Psoas muscle (tissue), 8 donors: ENCODE data around the gene ZNF580. TPM values are rescaled to one million over a fixed set of nuclear protein-coding genes. Genes with fewer than 3 reads are reported as not detected.

Experiments
- ATAC-seq, 4 donors: fragments of 200-7000 bp; cut with Tn5 transposase; one replicate each; pipeline ENCODE4 v1.9.1; 2020; ENCODE audit warnings: moderate library complexity in 3 of 4, mild to moderate bottlenecking in 2 of 4
- DNase-seq, 2 donors: peaks; one replicate each; pipeline ENCODE4 v3.0.0-alpha.2; 2020
- H3K27ac ChIP-seq: fragments of 200-600 bp; one replicate; pipeline ENCODE4 v1.8.0; 2022
- H3K27me3 ChIP-seq, 3 donors: fragments of 200-600 bp in 1 of 3; one replicate each; pipeline versions ENCODE4 v1.6.1 to v1.8.0; 2013 to 2022; ENCODE audit warnings: low read length in 2 of 3, mild to moderate bottlenecking in 2 of 3, moderate library complexity in 1 of 3; ENCODE audit not compliant: insufficient read depth in 3 of 3
- H3K36me3 ChIP-seq, 2 donors: fragments of 200-600 bp in 1 of 2; one replicate each; pipeline versions ENCODE4 v1.6.1 to v1.8.0; 2013 to 2022; ENCODE audit warnings: low read depth in 1 of 2, mild to moderate bottlenecking in 1 of 2, moderate library complexity in 1 of 2; ENCODE audit not compliant: insufficient read depth in 1 of 2
- H3K4me1 ChIP-seq: fragments of 200-600 bp; one replicate; pipeline ENCODE4 v1.8.0; 2022
- H3K4me3 ChIP-seq: fragments of 200-600 bp; one replicate; pipeline ENCODE4 v1.8.0; 2022; ENCODE audit warnings: mild to moderate bottlenecking
- H3K9me3 ChIP-seq: fragments of 200-600 bp; one replicate; pipeline ENCODE4 v1.8.0; 2022
- CTCF ChIP-seq: fragments of 200-600 bp; IDR thresholded peaks from one replicate; pipeline ENCODE4 v1.8.0; 2022; ENCODE audit warnings: antibody characterized with exemption
- WGBS, 3 donors: extraction: QIAGEN DNeasy Blood & Tissue Kit; methylation state at CpG; one replicate each; pipeline versions ENCODE4 v1.1.6 to v1.1.7; 2013; 5-methylcytosine and 5-hydroxymethylcytosine counted together
- intact Hi-C, 2 donors: fragments of 100-400 bp; cut with DNase I; formaldehyde crosslinking; loops; one replicate each; pipeline versions ENCODE4 v1.11.0 to v1.14.2; 2022
- polyA plus RNA-seq, 3 donors: library from polyadenylated mRNA; stranded (reverse); fragments of 200-250 nt; gene quantifications; one replicate each; pipeline ENCODE4 v1.2.3, GENCODE V29; 2013
- total RNA-seq, 4 donors: library from RNA; stranded (reverse); fragmentation: NEBNext Ultra II Directional in 2 of 4; extraction: Animal tissue kit (Norgen Biotek cat#: 25700) in 2 of 4; gene quantifications; one replicate each; pipeline versions ENCODE4 v1.2.1 to v1.2.4, GENCODE V29; 2021 to 2023
- donor health status: healthy with polysubstance abuse.
- donor health status: DM: no; HTN: no; CAD: no; lungs with moderate emphysema.
- donor health status: Bipolar disorder and iron deficiency.
- donor health status: healthy.
- donor health status: DM: yes; HTN: yes; CAD: no.
- donor health status: DM: no; HTN: no; CAD: no.
- donor health status: DM: no; HTN: no; CAD: no.
- donor health status: DM: yes; HTN: yes; CAD: no.

The ZNF580 gene
- total and polyA plus RNA-seq, 7 donors: 5.9 to 21.1 (median 13.5) TPM

- H3K36me3 ChIP-seq: no peaks in the 10 kb centered on the region
- no peak overlapping the region for H3K4me3 ChIP-seq
- ATAC-seq (peak; percentile 75 to 78 (median 76)), DNase-seq (peak; percentile 63 to 73)
- H3K27me3 ChIP-seq: no peaks in the 10 kb centered on the region
- intact Hi-C loops: loop anchor here (5.0 kb wide), 3 partner anchors 115 to 175 kb away; no protein-coding TSS in a partner anchor
- peak overlapping the region; percentile 99 for H3K27ac ChIP-seq
- WGBS, 3 donors: 7 to 9% (median 8%) methylated on average over 3 of the region's 3 CpGs
- no peaks in the 10 kb centered on the region for H3K9me3 ChIP-seq
- H3K4me1 ChIP-seq: peaks cover 20% of the 10 kb centered on the region
- peak; percentile 91 for TF ChIP-seq CTCF
These were observed 8.4 kb upstream of the ZNF580 start for GRCh38 chr19:55632463-55632834.

GRCh38 chr19:55633861-55634260 lies 6.9 kb upstream of the ZNF580 start:
- intact Hi-C loops: loop anchor here (5.0 kb wide), 3 partner anchors 117 to 173 kb away; no protein-coding TSS in a partner anchor
- Histone ChIP-seq H3K4me1 (peaks cover 24% of the 10 kb centered on the region), H3K27me3 (no peaks in the 10 kb centered on the region), H3K27ac (peak overlapping the region; percentile 99), H3K4me3 (peak overlapping the region; percentile 92), H3K9me3 (no peaks in the 10 kb centered on the region), H3K36me3 (no peaks in the 10 kb centered on the region)
- peak in 1 of 2 donors; percentile 5 for DNase-seq
- no peak for ATAC-seq
- 48 to 64% (median 49%) methylated on average over 8 of the region's 8 CpGs for WGBS, 3 donors
- TF ChIP-seq CTCF: no peak

- Histone ChIP-seq H3K27ac (peak overlapping the region; percentile 99), H3K4me1 (peaks cover 38% of the 10 kb centered on the region), H3K27me3 (no peaks in the 10 kb centered on the region), H3K9me3 (no peaks in the 10 kb centered on the region), H3K36me3 (no peaks in the 10 kb centered on the region), H3K4me3 (peak overlapping the region; percentile 92)
- ATAC-seq (peak in 2 of 4 donors; percentile 2 to 10), DNase-seq (no peak)
- no peak for TF ChIP-seq CTCF
- intact Hi-C loops: no loop called here
- WGBS, 3 donors: 4 to 9% (median 5%) methylated on average over 8 to 9 of the region's 9 CpGs
These were observed 5.5 kb upstream of the ZNF580 start for GRCh38 chr19:55635334-55635717.

GRCh38 chr19:55635856-55636440 lies 4.9 kb upstream of the ZNF580 start:
- no peak for TF ChIP-seq CTCF
- no peaks in the 10 kb centered on the region for H3K36me3 ChIP-seq
- H3K27ac ChIP-seq: peak overlapping the region; percentile 99
- DNase-seq (no peak), ATAC-seq (no peak)
- H3K9me3 ChIP-seq: no peaks in the 10 kb centered on the region
- no peaks in the 10 kb centered on the region for H3K27me3 ChIP-seq
- H3K4me1 ChIP-seq: peaks cover 39% of the 10 kb centered on the region
- peak overlapping the region; percentile 92 for H3K4me3 ChIP-seq
- intact Hi-C loops: no loop called here
- WGBS, 3 donors: 49 to 65% (median 54%) methylated on average over 7 of the region's 7 CpGs

GRCh38 chr19:55636723-55637122 lies 4.1 kb upstream of the ZNF580 start:
- Histone ChIP-seq H3K9me3 (no peaks in the 10 kb centered on the region), H3K36me3 (no peaks in the 10 kb centered on the region), H3K4me1 (peaks cover 39% of the 10 kb centered on the region), H3K27me3 (no peaks in the 10 kb centered on the region), H3K27ac (no peak overlapping the region), H3K4me3 (no peak overlapping the region)
- no peak for ATAC-seq
- WGBS, 3 donors: 76 to 85% (median 79%) methylated on average over 4 of the region's 4 CpGs
- intact Hi-C loops: no loop called here
- peak in 1 of 2 donors; percentile 8 for DNase-seq
- no peak for TF ChIP-seq CTCF
